Fibroblast of villous mesenchyme (primary cell): ENCODE data around the gene YRDC. TPM values are rescaled to one million over a fixed set of nuclear protein-coding genes. Genes with fewer than 3 reads are reported as not detected.

ENCODE experiments used
- DNase-seq: peaks from one replicate; pipeline ENCODE4 v3.0.0-alpha.2; 2010; ENCODE audit warnings: low read depth
- H3K4me3 ChIP-seq: 2 replicates; pipeline ENCODE4 v1.5.1; 2011; ENCODE audit warnings: low read depth, mild to moderate bottlenecking, low read length
- total RNA-seq: library from RNA; depleted of rRNA; stranded (reverse); fragments of >200 nt; gene quantifications from 2 replicates; pipeline ENCODE4 v1.2.3, GENCODE V29; 2012
- TF ChIP-seq, protein P1 (sequence below): IDR thresholded peaks from 2 replicates; pipeline ENCODE4 v1.5.1; 2012; ENCODE audit warnings: low read depth, mild to moderate bottlenecking, low read length; ENCODE audit not compliant: insufficient read depth

The YRDC gene
- total RNA-seq, 1 donor = 15.5 TPM

- DNase-seq = no peak
- H3K4me3 ChIP-seq = no peak overlapping the region
- TF ChIP-seq, protein P1, sequence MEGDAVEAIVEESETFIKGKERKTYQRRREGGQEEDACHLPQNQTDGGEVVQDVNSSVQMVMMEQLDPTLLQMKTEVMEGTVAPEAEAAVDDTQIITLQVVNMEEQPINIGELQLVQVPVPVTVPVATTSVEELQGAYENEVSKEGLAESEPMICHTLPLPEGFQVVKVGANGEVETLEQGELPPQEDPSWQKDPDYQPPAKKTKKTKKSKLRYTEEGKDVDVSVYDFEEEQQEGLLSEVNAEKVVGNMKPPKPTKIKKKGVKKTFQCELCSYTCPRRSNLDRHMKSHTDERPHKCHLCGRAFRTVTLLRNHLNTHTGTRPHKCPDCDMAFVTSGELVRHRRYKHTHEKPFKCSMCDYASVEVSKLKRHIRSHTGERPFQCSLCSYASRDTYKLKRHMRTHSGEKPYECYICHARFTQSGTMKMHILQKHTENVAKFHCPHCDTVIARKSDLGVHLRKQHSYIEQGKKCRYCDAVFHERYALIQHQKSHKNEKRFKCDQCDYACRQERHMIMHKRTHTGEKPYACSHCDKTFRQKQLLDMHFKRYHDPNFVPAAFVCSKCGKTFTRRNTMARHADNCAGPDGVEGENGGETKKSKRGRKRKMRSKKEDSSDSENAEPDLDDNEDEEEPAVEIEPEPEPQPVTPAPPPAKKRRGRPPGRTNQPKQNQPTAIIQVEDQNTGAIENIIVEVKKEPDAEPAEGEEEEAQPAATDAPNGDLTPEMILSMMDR = no peak
Observed at GRCh38 chr1:37849480-37849879, 41.5 kb upstream of the YRDC start.

DNA sequence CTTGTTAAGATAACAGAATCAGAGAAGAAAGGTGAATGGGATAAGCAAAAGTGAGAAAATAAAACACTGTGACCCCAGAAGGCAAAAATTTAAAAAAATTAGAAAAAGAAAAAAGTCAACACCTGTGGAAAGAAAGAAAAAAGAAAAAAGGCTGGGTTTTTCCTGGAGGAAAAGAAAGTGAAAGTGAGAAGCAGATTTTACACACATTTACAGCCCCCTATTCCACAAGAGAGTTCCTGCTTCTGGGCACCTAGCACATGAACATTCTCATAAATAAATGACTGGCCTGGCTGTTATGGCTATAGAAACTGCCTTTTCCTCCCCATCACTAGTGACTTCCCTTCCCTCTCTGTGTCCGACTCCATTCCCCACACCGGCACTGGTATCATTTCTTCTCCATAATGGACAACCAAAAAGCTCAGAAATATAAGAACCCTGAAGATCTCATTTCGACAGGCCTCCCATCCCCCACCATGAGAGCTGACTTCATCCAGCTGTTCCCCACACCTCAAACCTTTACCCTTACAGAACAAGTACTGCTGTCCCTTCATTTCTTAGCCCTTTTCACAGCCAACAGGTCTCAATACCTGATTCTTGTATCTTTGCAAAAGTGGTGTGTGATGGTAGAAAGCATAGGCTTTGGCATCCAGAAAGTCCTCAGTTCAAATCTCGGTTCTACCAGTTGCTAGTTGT lies 38.8 kb upstream of the YRDC start:
- H3K4me3 ChIP-seq = no peak overlapping the region
- DNase-seq = peak; percentile 29
- TF ChIP-seq, protein P1 = no peak

- H3K4me3 ChIP-seq = no peak overlapping the region
- DNase-seq = no peak
- TF ChIP-seq, protein P1 = no peak
Observed at GRCh38 chr1:37845786-37846185, 37.8 kb upstream of the YRDC start.

GRCh38 chr1:37845049-37845646 lies 37.1 kb upstream of the YRDC start:
- TF ChIP-seq, protein P1 = no peak

DNA sequence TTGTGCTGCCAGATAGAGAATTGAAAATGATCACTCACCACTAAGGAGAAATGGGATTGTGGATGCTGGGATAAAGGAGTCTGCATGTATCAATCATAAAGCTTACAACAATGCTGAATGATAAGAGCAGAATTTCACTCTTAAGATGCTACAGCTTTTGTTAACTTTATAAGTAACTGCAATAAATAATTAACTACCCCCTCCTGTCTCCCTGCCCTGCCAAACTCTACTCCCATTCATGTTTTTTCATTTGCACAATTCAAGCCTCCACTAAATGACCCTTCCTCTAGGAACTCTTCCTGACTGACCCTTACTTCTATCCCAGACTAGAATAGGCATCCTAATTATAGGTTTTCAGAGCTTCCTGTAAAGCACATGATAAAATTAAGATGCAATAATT lies 36.5 kb upstream of the YRDC start:
- no peak overlapping the region for H3K4me3 ChIP-seq
- TF ChIP-seq, protein P1 = no peak
- no peak for DNase-seq

More at GRCh38 chr1:37845049-37845646, 37.1 kb upstream of the YRDC start:
- H3K4me3 ChIP-seq = no peak overlapping the region
- no peak for DNase-seq

- DNase-seq = no peak
- no peak overlapping the region for H3K4me3 ChIP-seq
- TF ChIP-seq, protein P1 = no peak
Observed at GRCh38 chr1:37841652-37842051, 33.6 kb upstream of the YRDC start.
